Neuronal stem cell (in vitro differentiated cells): ENCODE results near the gene CDH23.

Experiments
- DNase-seq: peaks from one replicate; pipeline ENCODE4 v3.0.0-alpha.2; 2013; ENCODE audit warnings: low spot score
- H2AFZ ChIP-seq: one replicate; pipeline ENCODE4 v1.6.1; 2013; ENCODE audit warnings: mild to moderate bottlenecking, low read length, inconsistent platforms
- H2AK5ac ChIP-seq: 2 replicates; pipeline ENCODE4 v1.6.1; 2013; ENCODE audit warnings: low read depth, mild to moderate bottlenecking, inconsistent platforms, low read length, moderate library complexity, mixed read lengths
- H2BK120ac ChIP-seq: 2 replicates; pipeline ENCODE4 v1.6.1; 2013; ENCODE audit warnings: low read depth, mild to moderate bottlenecking, inconsistent platforms, low read length, moderate library complexity, mixed read lengths
- H2BK12ac ChIP-seq: one replicate; pipeline ENCODE4 v1.6.1; 2013; ENCODE audit warnings: low read length, inconsistent platforms
- H2BK15ac ChIP-seq: 2 replicates; pipeline ENCODE4 v1.6.1; 2013; ENCODE audit warnings: mild to moderate bottlenecking, low read length, inconsistent platforms, mixed read lengths
- H2BK5ac ChIP-seq: one replicate; pipeline ENCODE4 v1.6.1; 2013; ENCODE audit warnings: inconsistent platforms, mild to moderate bottlenecking, low read length, moderate library complexity
- H3K14ac ChIP-seq: one replicate; pipeline ENCODE4 v1.6.1; 2013; ENCODE audit warnings: low read length, inconsistent platforms
- H3K18ac ChIP-seq: 2 replicates; pipeline ENCODE4 v1.6.1; 2013; ENCODE audit warnings: low read length, inconsistent platforms
- H3K23ac ChIP-seq: 2 replicates; pipeline ENCODE4 v1.6.1; 2013; ENCODE audit warnings: low read depth, mild to moderate bottlenecking, mixed read lengths, low read length, inconsistent platforms; ENCODE audit not compliant: poor library complexity
- H3K27ac ChIP-seq: replicated peaks from 3 replicates; pipeline ENCODE4 v1.5.1; 2013; ENCODE audit warnings: low read length, inconsistent platforms
- H3K27me3 ChIP-seq, 3 experiments: 2 replicates each; pipeline ENCODE4 v1.6.1; 2013; ENCODE audit warnings: low read length in 3 of 3, mild to moderate bottlenecking in 2 of 3, inconsistent platforms in 1 of 3, low read depth in 1 of 3, mixed read lengths in 1 of 3, moderate library complexity in 1 of 3; ENCODE audit not compliant: control insufficient read depth in 3 of 3, insufficient read depth in 3 of 3
- H3K36me3 ChIP-seq, 2 donors: replicated peaks in 1 of 2; 2 replicates each; pipeline ENCODE4 v1.6.1; 2013; ENCODE audit warnings: low read length in 2 of 2; ENCODE audit not compliant: control insufficient read depth in 2 of 2, insufficient read depth in 2 of 2
- H3K4ac ChIP-seq: 2 replicates; pipeline ENCODE4 v1.6.1; 2013; ENCODE audit warnings: inconsistent platforms, mild to moderate bottlenecking, low read length, moderate library complexity
- H3K4me1 ChIP-seq, 2 donors: 1 replicate in 1 of 2; 2 replicates in 1 of 2; pipeline ENCODE4 v1.6.1; 2013; ENCODE audit warnings: low read length in 2 of 2, low read depth in 1 of 2; ENCODE audit not compliant: control insufficient read depth in 2 of 2, insufficient read depth in 1 of 2
- H3K4me2 ChIP-seq: one replicate; pipeline ENCODE4 v1.6.1; 2013; ENCODE audit warnings: mild to moderate bottlenecking, low read length, inconsistent platforms; ENCODE audit not compliant: insufficient read depth, poor library complexity, severe bottlenecking
- H3K4me3 ChIP-seq, 2 donors: 2 replicates each; pipeline ENCODE4 v1.5.1; 2013; ENCODE audit warnings: low read length in 2 of 2, mild to moderate bottlenecking in 2 of 2, inconsistent platforms in 1 of 2, moderate library complexity in 1 of 2
- H3K79me1 ChIP-seq: one replicate; pipeline ENCODE4 v1.6.1; 2013; ENCODE audit warnings: low read depth, mild to moderate bottlenecking, inconsistent platforms, low read length, moderate library complexity
- H3K9ac ChIP-seq: one replicate; pipeline ENCODE4 v1.6.1; 2013; ENCODE audit warnings: mild to moderate bottlenecking, low read depth, low read length, inconsistent platforms; ENCODE audit not compliant: poor library complexity
- H3K9me3 ChIP-seq, 2 donors: replicated peaks in 1 of 2; 2 replicates each; pipeline versions ENCODE3 to v1.6.1; 2013; ENCODE audit warnings: low read length in 2 of 2, mild to moderate bottlenecking in 2 of 2, inconsistent platforms in 1 of 2, low read depth in 1 of 2, mixed read lengths in 1 of 2, moderate library complexity in 1 of 2; ENCODE audit not compliant: control insufficient read depth in 2 of 2, insufficient read depth in 1 of 2
- H4K8ac ChIP-seq: one replicate; pipeline ENCODE4 v1.6.1; 2013; ENCODE audit warnings: low read depth, mild to moderate bottlenecking, inconsistent platforms, low read length, moderate library complexity
- H4K91ac ChIP-seq: one replicate; pipeline ENCODE4 v1.6.1; 2013; ENCODE audit warnings: low read length, low read depth, mild to moderate bottlenecking, inconsistent platforms; ENCODE audit not compliant: poor library complexity
- WGBS, 2 donors: extraction: QIAGEN DNeasy Blood & Tissue Kit; methylation state at CpG; one replicate each; pipeline ENCODE4 v1.1.7; 2013; ENCODE audit warnings: missing lambda C conversion rate in 2 of 2, mixed read lengths in 1 of 2; ENCODE audit not compliant: insufficient read length in 2 of 2, insufficient replicate concordance in 1 of 2; ENCODE audit errors: extremely low coverage in 2 of 2; 5-methylcytosine and 5-hydroxymethylcytosine counted together

Gene CDH23

DNA sequence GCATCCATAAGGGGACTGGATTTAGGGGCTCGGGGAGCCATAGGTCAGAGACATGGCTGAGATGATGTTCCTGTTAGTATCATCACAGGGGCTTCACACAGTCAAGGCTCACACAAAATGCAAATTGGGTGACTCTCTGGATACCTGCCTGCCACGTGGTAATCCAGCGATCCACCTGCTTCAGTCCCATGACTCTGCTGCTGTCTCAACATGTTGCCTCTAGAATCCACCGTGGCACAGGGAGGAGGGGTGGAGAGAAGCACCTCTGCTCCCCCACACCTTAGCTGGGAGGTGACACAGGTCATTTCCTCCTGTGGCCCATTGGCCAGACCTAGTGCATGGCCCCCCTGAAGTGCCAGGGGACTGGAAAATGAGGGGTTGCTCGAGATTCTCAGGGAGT, 83.1 kb downstream of the CDH23 start:
- Histone ChIP-seq H2BK5ac (no peak overlapping the region), H3K27me3 (peaks cover 0 to 39% (median 0%) of the 10 kb centered on the region in 3 experiments)
- WGBS, 2 donors, result no CpG with 5 or more reads among the region's 5 CpGs

GRCh38 chr10:71480662-71481061, 83.9 kb downstream of the CDH23 start:
- Histone ChIP-seq H4K8ac (no peak overlapping the region), H2BK12ac (no peak overlapping the region), H3K4me3 (no peak overlapping the region), H2BK120ac (no peak overlapping the region), H3K36me3 (no peaks in the 10 kb centered on the region), H3K27me3 (peaks cover 0 to 39% (median 0%) of the 10 kb centered on the region in 3 experiments), H3K27ac (no peak overlapping the region), H3K18ac (no peak overlapping the region), H3K4me2 (no peak overlapping the region), H3K23ac (no peak overlapping the region), H2BK5ac (no peak overlapping the region), H2BK15ac (no peak overlapping the region), H3K79me1 (no peaks in the 10 kb centered on the region), H4K91ac (no peak overlapping the region), H3K9me3 (no peaks in the 10 kb centered on the region), H3K9ac (peak overlapping the region; percentile 66), H2AK5ac (no peak overlapping the region), H3K14ac (no peak overlapping the region), H3K4ac (no peak overlapping the region), H2AFZ (no peak overlapping the region), H3K4me1 (peaks cover 0 to 2% of the 10 kb centered on the region in 2 donors)
- WGBS, 2 donors, result no CpG with 5 or more reads among the region's 5 CpGs
- DNase-seq, result no peak

More for the DNA sequence above, 83.1 kb downstream of the CDH23 start:
- Histone ChIP-seq H3K79me1 (no peaks in the 10 kb centered on the region), H3K18ac (peak overlapping the region; percentile 9), H3K4me1 (peaks cover 0 to 10% of the 10 kb centered on the region in 2 donors), H3K23ac (no peak overlapping the region), H3K9ac (no peak overlapping the region), H2AFZ (no peak overlapping the region), H3K4me3 (no peak overlapping the region), H4K91ac (no peak overlapping the region), H3K14ac (no peak overlapping the region), H2BK12ac (no peak overlapping the region), H2BK15ac (no peak overlapping the region), H3K4ac (no peak overlapping the region), H3K27ac (no peak overlapping the region), H2AK5ac (no peak overlapping the region), H3K4me2 (no peak overlapping the region), H3K36me3 (no peaks in the 10 kb centered on the region), H2BK120ac (no peak overlapping the region), H4K8ac (no peak overlapping the region), H3K9me3 (no peaks in the 10 kb centered on the region)
- DNase-seq, result no peak

DNA sequence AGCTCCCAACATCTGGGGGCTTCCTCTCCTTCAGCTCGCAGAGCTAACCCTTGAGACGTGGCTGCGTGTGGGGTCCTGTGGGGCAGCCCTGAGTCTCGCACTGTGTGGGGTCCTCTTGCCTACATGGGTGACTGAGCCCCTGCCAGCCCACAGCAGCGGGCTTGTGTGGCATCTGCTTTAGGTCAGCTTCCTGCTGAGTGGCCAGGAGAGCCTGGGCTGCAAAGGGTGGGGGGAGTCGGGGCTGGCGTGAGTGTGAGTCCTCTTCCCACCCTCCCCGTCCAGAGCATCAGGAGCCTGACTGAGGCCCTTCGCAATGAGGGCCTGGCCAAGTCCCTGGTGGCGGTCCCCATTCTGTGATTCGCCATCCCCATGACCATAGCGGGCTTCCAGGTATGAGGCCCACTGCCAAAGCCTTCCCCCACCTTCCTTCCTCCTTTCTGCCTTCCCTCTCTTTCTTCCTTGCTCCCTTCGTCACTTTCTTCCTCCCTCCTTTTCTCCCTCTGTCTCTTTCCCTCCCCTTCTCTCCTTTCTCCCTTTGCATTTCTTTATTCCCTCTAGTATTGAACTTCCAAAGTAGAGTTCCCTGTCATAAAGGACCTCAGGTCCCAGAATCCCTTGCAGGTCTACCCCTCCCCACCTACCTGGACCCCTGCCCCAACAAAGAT, 85.2 kb downstream of the CDH23 start:
- H2BK120ac ChIP-seq, result no peak overlapping the region
- H2AK5ac ChIP-seq, result no peak overlapping the region
- H3K27me3 ChIP-seq, result peaks cover 0 to 33% (median 0%) of the 10 kb centered on the region in 3 experiments
- H3K4me3 ChIP-seq, result no peak overlapping the region
- no peak overlapping the region for H3K4ac ChIP-seq
- H3K36me3 ChIP-seq, result no peaks in the 10 kb centered on the region
- peak overlapping the region; percentile 29 for H3K18ac ChIP-seq
- H3K4me2 ChIP-seq, result no peak overlapping the region
- no peak overlapping the region for H2AFZ ChIP-seq
- no peak overlapping the region for H2BK12ac ChIP-seq
- WGBS, 2 donors, result no CpG with 5 or more reads among the region's 13 CpGs
- H4K8ac ChIP-seq, result no peak overlapping the region
- no peak overlapping the region for H3K27ac ChIP-seq
- no peak overlapping the region for H3K23ac ChIP-seq
- no peak overlapping the region for H2BK5ac ChIP-seq
- DNase-seq, result no peak
- no peak overlapping the region for H4K91ac ChIP-seq
- no peaks in the 10 kb centered on the region for H3K9me3 ChIP-seq
- H3K9ac ChIP-seq, result no peak overlapping the region
- no peak overlapping the region for H2BK15ac ChIP-seq
- peaks cover 0 to 2% of the 10 kb centered on the region in 2 donors for H3K4me1 ChIP-seq
- no peaks in the 10 kb centered on the region for H3K79me1 ChIP-seq
- no peak overlapping the region for H3K14ac ChIP-seq

- H3K4me3 ChIP-seq, result no peak overlapping the region
These were observed 85.9 kb downstream of the CDH23 start for GRCh38 chr10:71482620-71483019.

More at GRCh38 chr10:71482620-71483019, 85.9 kb downstream of the CDH23 start:
- H3K79me1 ChIP-seq, result no peaks in the 10 kb centered on the region
- H2BK120ac ChIP-seq, result no peak overlapping the region
- DNase-seq, result no peak
- no peak overlapping the region for H4K8ac ChIP-seq
- no peak overlapping the region for H2AK5ac ChIP-seq
- WGBS, 2 donors, result no CpG with 5 or more reads among the region's 6 CpGs
- no peak overlapping the region for H2BK12ac ChIP-seq
- H3K4me2 ChIP-seq, result no peak overlapping the region
- no peak overlapping the region for H3K4ac ChIP-seq
- H3K9ac ChIP-seq, result no peak overlapping the region
- no peak overlapping the region for H2BK5ac ChIP-seq
- no peak overlapping the region for H3K27ac ChIP-seq
- H4K91ac ChIP-seq, result no peak overlapping the region
- no peak overlapping the region for H2BK15ac ChIP-seq
- no peak overlapping the region for H2AFZ ChIP-seq
- no peak overlapping the region for H3K23ac ChIP-seq
- H3K14ac ChIP-seq, result no peak overlapping the region
- peaks cover 0 to 2% of the 10 kb centered on the region in 2 donors for H3K4me1 ChIP-seq
- H3K27me3 ChIP-seq, result peaks cover 0 to 29% (median 0%) of the 10 kb centered on the region in 3 experiments
- peak overlapping the region; percentile 23 for H3K18ac ChIP-seq
- no peaks in the 10 kb centered on the region for H3K9me3 ChIP-seq
- no peaks in the 10 kb centered on the region for H3K36me3 ChIP-seq
